Left cardiac atrium (tissue), 4 donors: ENCODE measurements around the gene MUC12. TPM values are rescaled to one million over a fixed set of nuclear protein-coding genes. Genes with fewer than 3 reads are reported as not detected.
A peak's percentile ranks its signal among the peaks of the same experiment; 100 is the strongest.
"Not testable (repeated sequence)": the region's sequence is repeated elsewhere in the genome, so short reads cannot be mapped to it uniquely, and the experiment has no call there.

Source experiments
- ATAC-seq, 2 donors: fragments of 200-7000 bp; cut with Tn5 transposase; one replicate each; pipeline ENCODE4 v1.9.1; 2020; ENCODE audit warnings: mild to moderate bottlenecking in 2 of 2, moderate library complexity in 2 of 2
- DNase-seq: peaks from one replicate; pipeline ENCODE4 v3.0.0-alpha.2; 2020
- intact Hi-C, 2 donors: fragments of 100-400 bp; cut with DNase I; formaldehyde crosslinking; loops; one replicate each; pipeline versions ENCODE4 v1.14.1 to v1.15.1; 2022 to 2023
- total RNA-seq, 2 donors: library from RNA; stranded (reverse); fragmentation: NEBNext Ultra II Directional; extraction: Animal tissue kit (Norgen Biotek cat#: 25700); gene quantifications; one replicate each; pipeline ENCODE4 v1.2.1, GENCODE V29; 2021
- donor health status: DM: no; HTN: yes; CAD: no.
- donor health status: DM: no; HTN: yes; CAD: no; lungs with severe emphysema.
- donor health status: DM: yes; HTN: yes; CAD: no.
- donor health status: Dilated cardiomyopathy.

The MUC12 gene
- total RNA-seq, 2 donors from 2014 or later: 0.35 to 0.39 TPM

DNA sequence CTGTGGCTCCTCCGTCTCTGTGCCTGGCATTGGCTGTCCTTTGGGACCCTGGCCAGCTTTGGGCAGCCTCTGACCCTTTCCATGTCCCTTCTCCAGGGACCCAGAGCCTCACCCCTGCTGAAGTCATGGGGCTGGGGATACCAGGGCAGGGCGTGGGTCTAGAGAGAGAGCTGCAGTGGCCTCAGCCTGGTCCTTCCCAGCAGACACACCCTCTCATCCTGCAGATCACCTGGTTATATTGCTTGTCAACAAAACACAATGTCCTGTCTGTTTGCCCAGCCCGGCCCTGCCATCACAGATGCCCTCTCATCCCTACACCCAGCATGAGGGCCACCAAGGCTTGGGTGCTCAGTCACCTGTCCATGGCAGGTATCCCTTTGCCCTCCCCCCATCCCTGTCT is 52.3 kb downstream of the MUC12 start:
- intact Hi-C loops: no loop called here
- no peak for ATAC-seq

DNA sequence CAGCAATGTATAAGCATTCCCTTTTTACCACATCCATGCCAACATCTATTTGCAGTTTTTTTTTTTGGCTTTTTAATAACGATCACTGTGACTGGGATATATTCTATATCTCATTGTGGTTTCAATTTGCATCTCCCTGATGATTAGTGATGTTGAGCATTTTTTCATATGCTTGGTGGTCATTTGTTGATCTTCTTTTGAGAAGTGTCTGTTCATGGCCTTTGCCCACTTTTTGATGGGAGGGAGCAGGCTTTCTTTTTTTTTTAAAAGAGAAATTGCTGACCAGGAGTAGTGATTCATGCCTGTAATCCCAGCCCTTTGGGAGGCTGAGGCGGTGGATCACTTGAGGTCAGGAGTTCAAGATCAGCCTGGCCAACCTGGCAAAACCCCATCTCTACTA is 54.5 kb downstream of the MUC12 start:
- intact Hi-C loops: no loop called here
- ATAC-seq (no peak), DNase-seq (no peak)

More for the DNA sequence above, 52.3 kb downstream of the MUC12 start:
- DNase-seq: no peak

GRCh38 chr7:101031082-101031481 is 61.7 kb downstream of the MUC12 start:
- intact Hi-C loops: no loop called here
- DNase-seq (no peak), ATAC-seq (no peak)

DNA sequence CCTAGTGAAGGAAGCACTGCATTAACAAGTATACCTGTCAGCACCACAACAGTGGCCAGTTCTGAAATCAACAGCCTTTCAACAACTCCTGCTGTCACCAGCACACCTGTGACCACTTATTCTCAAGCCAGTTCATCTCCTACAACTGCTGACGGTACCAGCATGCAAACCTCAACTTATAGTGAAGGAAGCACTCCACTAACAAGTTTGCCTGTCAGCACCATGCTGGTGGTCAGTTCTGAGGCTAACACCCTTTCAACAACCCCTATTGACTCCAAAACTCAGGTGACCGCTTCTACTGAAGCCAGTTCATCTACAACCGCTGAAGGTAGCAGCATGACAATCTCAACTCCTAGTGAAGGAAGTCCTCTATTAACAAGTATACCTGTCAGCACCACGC is 66.6 kb downstream of the MUC12 start:
- intact Hi-C loops: no loop called here
- ATAC-seq: no peak
- DNase-seq: no peak

DNA sequence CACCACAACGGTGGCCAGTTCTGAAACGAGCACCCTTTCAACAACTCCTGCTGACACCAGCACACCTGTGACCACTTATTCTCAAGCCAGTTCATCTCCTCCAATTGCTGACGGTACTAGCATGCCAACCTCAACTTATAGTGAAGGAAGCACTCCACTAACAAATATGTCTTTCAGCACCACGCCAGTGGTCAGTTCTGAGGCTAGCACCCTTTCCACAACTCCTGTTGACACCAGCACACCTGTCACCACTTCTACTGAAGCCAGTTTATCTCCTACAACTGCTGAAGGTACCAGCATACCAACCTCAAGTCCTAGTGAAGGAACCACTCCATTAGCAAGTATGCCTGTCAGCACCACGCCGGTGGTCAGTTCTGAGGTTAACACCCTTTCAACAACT is 71.9 kb downstream of the MUC12 start:
- DNase-seq, ATAC-seq, intact Hi-C loops: not testable (repeated sequence)

- peak; percentile 67 for DNase-seq
- intact Hi-C loops: loop anchor here (2.0 to 10.0 kb wide), 3 partner anchors 94 to 162 kb away; partner anchors contain the start of genes ACHE (in 1 of the 2) and MUC12 (in 1 of the 2)
- ATAC-seq: peak; percentile 68 to 81
Observed at GRCh38 chr7:101058355-101058754, 89.0 kb downstream of the MUC12 start.

- DNase-seq: no peak
Observed at GRCh38 chr7:101059620-101059942, 90.2 kb downstream of the MUC12 start.

DNA sequence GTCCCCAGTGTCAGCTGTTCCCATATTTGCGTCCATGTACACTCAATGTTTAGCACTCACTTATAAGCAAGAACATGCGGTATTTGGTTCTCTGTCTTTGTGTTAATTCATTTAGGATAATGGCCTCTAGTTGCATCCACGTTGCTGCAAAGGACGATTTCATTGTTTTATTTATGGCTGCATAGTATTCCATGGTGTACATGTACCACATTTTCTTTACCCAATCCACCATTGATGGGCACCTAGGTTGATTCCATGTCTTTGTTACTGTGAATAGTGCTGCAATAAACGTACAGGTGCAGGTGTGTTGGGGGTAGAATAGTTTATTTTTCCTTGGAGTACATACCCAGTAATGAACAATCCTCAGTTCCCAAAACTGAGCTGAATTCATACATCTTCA is 91.6 kb downstream of the MUC12 start:
- intact Hi-C loops: no loop called here

More at GRCh38 chr7:101059620-101059942, 90.2 kb downstream of the MUC12 start:
- intact Hi-C loops: loop anchor here (2.0 to 10.0 kb wide), 3 partner anchors 95 to 163 kb away; partner anchors contain the start of genes ACHE (in 1 of the 2) and MUC12 (in 1 of the 2)
- ATAC-seq: no peak

GRCh38 chr7:101064176-101064550 is 94.8 kb downstream of the MUC12 start:
- intact Hi-C loops, DNase-seq, ATAC-seq: not testable (repeated sequence)

More for the DNA sequence above, 91.6 kb downstream of the MUC12 start:
- ATAC-seq: no peak
- no peak for DNase-seq

- ATAC-seq, intact Hi-C loops, DNase-seq: not testable (repeated sequence)
Observed at GRCh38 chr7:101065162-101065561, 95.8 kb downstream of the MUC12 start.

DNA sequence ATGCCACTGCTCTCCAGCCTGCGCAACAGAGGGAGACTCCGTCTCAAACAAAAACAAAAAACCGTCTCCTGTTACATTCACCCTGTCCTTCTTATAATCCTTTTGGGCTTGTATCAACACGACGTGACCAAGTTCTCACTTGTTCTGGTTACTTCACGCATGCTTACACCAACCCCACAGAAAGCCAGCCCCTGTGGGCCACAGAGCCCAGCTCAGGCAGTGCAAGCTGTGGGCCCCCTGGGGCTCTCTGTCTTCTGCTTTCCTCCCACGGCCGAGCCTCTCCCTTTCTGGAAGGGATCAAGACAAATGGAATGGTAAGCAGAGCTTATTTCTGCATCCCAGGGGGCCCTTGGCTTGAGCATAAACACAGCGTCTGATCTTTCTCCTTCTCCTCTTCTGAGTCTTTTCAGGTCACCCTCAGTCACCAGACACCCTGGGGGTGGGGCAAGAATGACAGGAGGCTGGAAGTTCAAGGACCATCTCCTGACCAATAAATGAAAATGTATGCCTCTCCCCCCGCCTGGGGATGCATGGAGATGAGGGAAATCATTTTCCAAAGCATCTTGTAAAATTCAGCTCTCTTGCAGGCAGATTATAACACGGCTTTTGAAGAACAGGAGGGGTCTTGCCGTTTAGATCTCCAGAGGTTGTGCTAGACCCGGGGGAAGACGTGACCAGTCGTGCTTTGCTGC is 96.9 kb downstream of the MUC12 start:
- no peak for ATAC-seq
- intact Hi-C loops: no loop called here
- no peak for DNase-seq

DNA sequence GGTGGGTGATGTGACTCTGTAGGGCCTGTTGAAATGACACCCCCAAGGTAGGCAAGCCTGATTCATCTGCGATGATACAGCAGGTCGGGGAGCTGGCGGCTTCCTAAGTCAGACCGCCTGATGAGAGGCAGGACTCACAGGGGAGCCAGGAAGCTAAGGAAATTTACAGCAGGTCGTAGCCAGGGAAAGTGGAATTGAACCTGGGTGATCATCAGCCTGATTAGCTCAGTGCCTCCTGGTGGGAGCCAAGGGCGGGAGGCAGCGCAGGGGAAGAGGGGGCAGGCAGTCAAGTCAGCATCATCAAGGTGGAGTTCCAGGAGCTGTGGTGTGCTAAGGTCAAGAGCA is 97.4 kb downstream of the MUC12 start:
- no peak for DNase-seq
- ATAC-seq: no peak
- intact Hi-C loops: no loop called here

- no peak for DNase-seq
- intact Hi-C loops: no loop called here
- no peak for ATAC-seq
Observed at GRCh38 chr7:101068401-101068800, 99.0 kb downstream of the MUC12 start.

Other genes starting within 250 kb of the MUC12 start
- not detected for gene EPO, start 249.1 kb upstream of the MUC12 start, total RNA-seq
- gene ZAN, start 236.0 kb upstream of the MUC12 start, total RNA-seq: not detected
- 10 to 100 TPM; 27.5 to 46.8 TPM for gene EPHB4, start 142.0 kb upstream of the MUC12 start, total RNA-seq
- gene SLC12A9, start 116.9 kb upstream of the MUC12 start, total RNA-seq: 10 to 100 TPM; 13.4 to 14.7 TPM
- gene TRIP6, start 102.2 kb upstream of the MUC12 start, total RNA-seq: 10 to 100 TPM; 36.5 to 48.0 TPM
- gene SRRT, start 94.5 kb upstream of the MUC12 start, total RNA-seq: 10 to 100 TPM; 65.1 to 87.0 TPM
- 1 to 10 TPM; 2.7 to 4.3 TPM for gene UFSP1, start 79.8 kb upstream of the MUC12 start, total RNA-seq
- 10 to 100 TPM in 1 of 2 donors, 1 to 10 TPM in 1; 8.5 to 30.9 TPM for gene ACHE, start 73.7 kb upstream of the MUC12 start, total RNA-seq
- gene MUC3A, start 20.0 kb upstream of the MUC12 start, total RNA-seq: under 1 TPM; 0.35 to 0.76 TPM
- not detected for gene MUC17, start 50.5 kb downstream of the MUC12 start, total RNA-seq
- 10 to 100 TPM; 20.7 to 22.4 TPM for gene TRIM56, start 115.9 kb downstream of the MUC12 start, total RNA-seq
- gene SERPINE1, start 157.5 kb downstream of the MUC12 start, total RNA-seq: 10 to 100 TPM in 1 of 2 donors, 1 to 10 TPM in 1; 2.4 to 41.6 TPM
- 10 to 100 TPM; 14.9 to 18.9 TPM for gene AP1S1, start 184.9 kb downstream of the MUC12 start, total RNA-seq
- gene VGF, start 196.0 kb downstream of the MUC12 start, total RNA-seq: not detected
- gene NAT16, start 210.7 kb downstream of the MUC12 start, total RNA-seq: not detected
- gene MOGAT3, start 231.5 kb downstream of the MUC12 start, total RNA-seq: not detected
- gene PLOD3, start 248.0 kb downstream of the MUC12 start, total RNA-seq: 10 to 100 TPM; 49.6 to 59.1 TPM
- gene ZNHIT1, start 248.6 kb downstream of the MUC12 start, total RNA-seq: 10 to 100 TPM; 48.0 to 53.9 TPM